Keratinocyte (primary cell): ENCODE data around the gene CABLES2. TPM values are rescaled to one million over a fixed set of nuclear protein-coding genes. Genes with fewer than 3 reads are reported as not detected.

Source experiments
- DNase-seq: peaks from one replicate; pipeline ENCODE4 v3.0.0-alpha.2; 2011; ENCODE audit warnings: low read depth, missing footprints, low spot score
- FAIRE-seq: peaks from 2 replicates; lab custom pipeline; 2011; peaks lifted over from hg19 to GRCh38; lab: Jason Lieb, UNC
- H2AFZ ChIP-seq: 2 replicates; pipeline ENCODE4 v1.6.0; 2012; ENCODE audit warnings: low read length, control low read depth, inconsistent platforms; ENCODE audit not compliant: control insufficient read depth
- H3K27ac ChIP-seq: 2 replicates; pipeline ENCODE4 v1.5.1; 2011; ENCODE audit warnings: low read length; ENCODE audit not compliant: control insufficient read depth, insufficient read depth
- H3K27me3 ChIP-seq: 3 replicates; pipeline ENCODE4 v1.6.0; 2011; ENCODE audit warnings: low read length; ENCODE audit not compliant: control insufficient read depth, insufficient read depth; ENCODE audit errors: extremely low read depth
- H3K36me3 ChIP-seq, 2 experiments: 2 replicates in 1 of 2; 3 replicates in 1 of 2; pipeline ENCODE4 v1.5.1; 2011; ENCODE audit warnings: low read length in 2 of 2, mild to moderate bottlenecking in 1 of 2; ENCODE audit not compliant: control insufficient read depth in 2 of 2, insufficient read depth in 2 of 2; ENCODE audit errors: extremely low read depth in 1 of 2
- H3K4me1 ChIP-seq: 3 replicates; pipeline ENCODE4 v1.5.1; 2011; ENCODE audit warnings: low read length; ENCODE audit not compliant: control insufficient read depth, insufficient read depth; ENCODE audit errors: extremely low read depth
- H3K4me2 ChIP-seq: 3 replicates; pipeline ENCODE4 v1.6.0; 2011; ENCODE audit warnings: low read depth, low read length; ENCODE audit not compliant: control insufficient read depth, insufficient read depth; ENCODE audit errors: extremely low read depth
- H3K4me3 ChIP-seq, 3 experiments: fragments of 200-600 bp in 1 of 3; sonication (generic) in 1 of 3; 2 replicates in 2 of 3; 3 replicates in 1 of 3; pipeline ENCODE4 v1.5.1; 2011 to 2016; ENCODE audit warnings: low read length in 3 of 3, mild to moderate bottlenecking in 3 of 3, control low read depth in 2 of 3, inconsistent platforms in 1 of 3, low read depth in 1 of 3, mixed read lengths in 1 of 3, mixed run types in 1 of 3, moderate library complexity in 1 of 3; ENCODE audit not compliant: control insufficient read depth in 2 of 3, insufficient read depth in 2 of 3; ENCODE audit errors: extremely low read depth in 1 of 3
- H3K79me2 ChIP-seq: 2 replicates; pipeline ENCODE4 v1.6.0; 2012; ENCODE audit warnings: low read length; ENCODE audit not compliant: control insufficient read depth, insufficient read depth
- H3K9ac ChIP-seq: 3 replicates; pipeline ENCODE4 v1.6.0; 2011; ENCODE audit warnings: low read length; ENCODE audit not compliant: control insufficient read depth, insufficient read depth; ENCODE audit errors: extremely low read depth
- H3K9me1 ChIP-seq: 3 replicates; pipeline ENCODE4 v1.6.0; 2011; ENCODE audit warnings: low read length; ENCODE audit not compliant: control insufficient read depth, insufficient read depth; ENCODE audit errors: extremely low read depth
- H3K9me3 ChIP-seq: 2 replicates; pipeline ENCODE4 v1.5.1; 2012; ENCODE audit warnings: low read depth, low read length; ENCODE audit not compliant: control insufficient read depth
- H4K20me1 ChIP-seq: 3 replicates; pipeline ENCODE4 v1.6.0; 2011; ENCODE audit warnings: low read length; ENCODE audit not compliant: control insufficient read depth, insufficient read depth; ENCODE audit errors: extremely low read depth
- CTCF ChIP-seq, 3 experiments: IDR thresholded peaks in 1 of 3; conservative IDR thresholded peaks in 1 of 3; optimal IDR thresholded peaks in 1 of 3; 2 replicates in 2 of 3; 3 replicates in 1 of 3; pipeline versions ENCODE3 to v1.5.1; 2011; ENCODE audit warnings: low read length in 3 of 3, mild to moderate bottlenecking in 3 of 3, moderate library complexity in 2 of 3, control low read depth in 1 of 3, inconsistent platforms in 1 of 3; ENCODE audit not compliant: insufficient read depth in 2 of 3; ENCODE audit errors: extremely low read depth in 1 of 3
- EZH2 ChIP-seq: IDR thresholded peaks from one replicate; pipeline ENCODE4 v1.6.1; 2012; ENCODE audit warnings: inconsistent platforms, mild to moderate bottlenecking, low read length, moderate library complexity
- dilution Hi-C: fragments of 300-500 bp; cut with MboI; formaldehyde crosslinking; loops from one replicate; pipeline ENCODE4 v1.7.0; 2020; ENCODE audit warnings: low sequenced_read_pairs; ENCODE audit not compliant: extremely low pct_ligation_motif_present
- polyA minus RNA-seq, 3 experiments: library from RNA; depleted of rRNA, polyadenylated mRNA; stranded (reverse); fragments of >200 nt; gene quantifications; 1 replicate in 1 of 3; 2 replicates in 1 of 3; 3 replicates in 1 of 3; pipeline ENCODE4 v1.2.3, GENCODE V29; 2011
- polyA plus RNA-seq, 5 experiments: library from polyadenylated mRNA; depleted of rRNA in 3 of 5; stranded (reverse) in 3 of 5; stranded (forward) in 1 of 5; unstranded in 1 of 5; fragments of >200 nt; gene quantifications; 1 replicate in 1 of 5; 2 replicates in 3 of 5; 3 replicates in 1 of 5; pipeline versions ENCODE4 v1.2.1 to v1.2.3, GENCODE V29; 2011 to 2012; ENCODE audit warnings: missing spikeins in 2 of 5, low read depth in 1 of 5, low replicate concordance in 1 of 5

CABLES2 gene
- polyA plus RNA-seq (1.9 to 4.6 TPM (median 2.2 TPM) in 3 replicates), polyA minus RNA-seq (3.0 to 5.1 TPM (median 3.0 TPM) in 3 replicates)
- 2.3 TPM for polyA plus RNA-seq (2011; ENCODE audit: low read depth)
- polyA plus RNA-seq (2011; cell fraction: cytosol; rRNA removed): 2.5 and 3.3 TPM in 2 replicates
- polyA plus RNA-seq (2011; cell fraction: nucleus; rRNA removed): 3.8 and 4.1 TPM in 2 replicates
- polyA plus RNA-seq (2012; ENCODE audit: low replicate concordance): 2.5 and 4.4 TPM in 2 replicates
- 3.1 TPM for polyA minus RNA-seq (2011; cell fraction: cytosol; rRNA and poly(A)+ RNA removed)
- polyA minus RNA-seq (2011; cell fraction: nucleus; rRNA and poly(A)+ RNA removed): 2.1 and 2.3 TPM in 2 replicates

- peaks cover 12% of the 10 kb centered on the region for H3K4me1 ChIP-seq
- H3K9me1 ChIP-seq: no peaks in the 10 kb centered on the region
- H2AFZ ChIP-seq: peak within 1 kb of the TSS; percentile 83
- H3K27me3 ChIP-seq: no peaks in the 10 kb centered on the region
- dilution Hi-C loops: no loop called here
- H3K36me3 ChIP-seq: peaks cover 0 to 1% of the 10 kb centered on the region in 2 experiments
- H3K9ac ChIP-seq: peak within 1 kb of the TSS; percentile 76
- TF ChIP-seq EZH2 (no peak), CTCF (optimal IDR thresholded peaks at IDR 0.05 in 1 of 3, IDR thresholded peaks at IDR 0.05 in 1 of 3, conservative IDR thresholded peaks at IDR 0.05 in 1 of 3; ENCODE audit: extremely low read depth in 1 of 3, insufficient read depth in 2 of 3, low read length in 3 of 3) (no peak)
- H3K9me3 ChIP-seq: no peaks in the 10 kb centered on the region
- H3K4me3 ChIP-seq: peak within 1 kb of the TSS; percentile 54 to 68 (median 64)
- DNase-seq: no peak
- H3K4me2 ChIP-seq: peak within 1 kb of the TSS; percentile 89
- H3K79me2 ChIP-seq: peaks cover 7% of the 10 kb centered on the region
- H3K27ac ChIP-seq: no peak within 1 kb of the TSS
- no peaks in the 10 kb centered on the region for H4K20me1 ChIP-seq
- FAIRE-seq: no peak
Observed at GRCh38 chr20:62407221-62407992, at the start of gene CABLES2. TSS of gene CABLES2 (minus strand) at chr20:62407285. CDS start at chr20:62407276, 9 bp downstream.

- no peak overlapping the region for H3K9ac ChIP-seq
- no peaks in the 10 kb centered on the region for H3K79me2 ChIP-seq
- H2AFZ ChIP-seq: no peak overlapping the region
- H3K9me3 ChIP-seq: no peaks in the 10 kb centered on the region
- DNase-seq (no peak), FAIRE-seq (no peak)
- dilution Hi-C loops: no loop called here
- H3K27me3 ChIP-seq: peaks cover 11% of the 10 kb centered on the region
- H3K27ac ChIP-seq: no peak overlapping the region
- no peaks in the 10 kb centered on the region for H3K9me1 ChIP-seq
- H4K20me1 ChIP-seq: no peaks in the 10 kb centered on the region
- no peaks in the 10 kb centered on the region for H3K36me3 ChIP-seq
- H3K4me1 ChIP-seq: no peaks in the 10 kb centered on the region
- H3K4me3 ChIP-seq: no peak overlapping the region
- TF ChIP-seq CTCF (optimal IDR thresholded peaks at IDR 0.05 in 1 of 3, IDR thresholded peaks at IDR 0.05 in 1 of 3, conservative IDR thresholded peaks at IDR 0.05 in 1 of 3; ENCODE audit: extremely low read depth in 1 of 3, insufficient read depth in 2 of 3, low read length in 3 of 3): no peak
- TF ChIP-seq EZH2: no peak
- H3K4me2 ChIP-seq: no peak overlapping the region
Observed at GRCh38 chr20:62455929-62456328, 48.8 kb upstream of the CABLES2 start.
